GM12873 (cell line): Measurements from ENCODE around the gene FGFR3.

ENCODE experiments used
- CTCF ChIP-seq: IDR thresholded peaks from 2 replicates; pipeline ENCODE4 v1.5.1; 2012; ENCODE audit warnings: low read depth, mild to moderate bottlenecking, moderate library complexity, low read length, control low read depth; ENCODE audit not compliant: insufficient read depth; ENCODE audit errors: missing control alignments

The FGFR3 gene

GRCh38 chr4:1756893-1757779 lies 36.0 kb upstream of the FGFR3 start:
- no peak for TF ChIP-seq CTCF

- TF ChIP-seq CTCF, result no peak
Observed at GRCh38 chr4:1757836-1758235, 35.3 kb upstream of the FGFR3 start.

GRCh38 chr4:1758306-1759121 lies 34.6 kb upstream of the FGFR3 start:
- no peak for TF ChIP-seq CTCF

GRCh38 chr4:1759170-1759817 lies 33.8 kb upstream of the FGFR3 start:
- TF ChIP-seq CTCF, result no peak

- TF ChIP-seq CTCF, result no peak
Observed at GRCh38 chr4:1759818-1760223, 33.3 kb upstream of the FGFR3 start.

- TF ChIP-seq CTCF, result no peak
Observed at GRCh38 chr4:1760521-1761071, 32.5 kb upstream of the FGFR3 start.

- no peak for TF ChIP-seq CTCF
Observed at GRCh38 chr4:1761130-1761689, 31.9 kb upstream of the FGFR3 start.
